H1 (cell line): ENCODE measurements around the gene JADE3. TPM values are rescaled to one million over a fixed set of nuclear protein-coding genes. Genes with fewer than 3 reads are reported as not detected.

ENCODE experiments used
- ATF3 ChIP-seq: IDR thresholded peaks from 2 replicates; pipeline ENCODE4 v1.6.1; 2011; ENCODE audit warnings: low read depth, mild to moderate bottlenecking, low read length; ENCODE audit not compliant: insufficient read depth
- GABPA ChIP-seq: IDR thresholded peaks from 2 replicates; pipeline ENCODE4 v1.6.1; 2011; ENCODE audit warnings: mild to moderate bottlenecking, low read length, moderate library complexity, borderline replicate concordance; ENCODE audit not compliant: insufficient read depth
- HDAC2 ChIP-seq, 2 experiments: fragments of 300-600 bp in 1 of 2; sonication (generic) in 1 of 2; IDR thresholded peaks; 2 replicates each; pipeline ENCODE4 v1.6.1; 2011 to 2012; ENCODE audit warnings: low read depth in 2 of 2, low read length in 2 of 2, mild to moderate bottlenecking in 2 of 2, moderate library complexity in 2 of 2, borderline replicate concordance in 1 of 2, inconsistent platforms in 1 of 2
- NRF1 ChIP-seq: IDR thresholded peaks from 2 replicates; pipeline ENCODE4 v1.6.1; 2011; ENCODE audit warnings: mild to moderate bottlenecking, low read depth, low read length, improper control_type of control experiment
- SAP30 ChIP-seq: fragments of 300-600 bp; sonication (generic); IDR thresholded peaks from 2 replicates; pipeline ENCODE4 v1.7.1; 2012; ENCODE audit warnings: low read length, moderate library complexity, mild to moderate bottlenecking, inconsistent platforms; ENCODE audit not compliant: insufficient read depth, insufficient replicate concordance
- SP4 ChIP-seq: IDR thresholded peaks from 2 replicates; pipeline ENCODE4 v1.6.1; 2012; ENCODE audit warnings: low read length, inconsistent platforms
- SUZ12 ChIP-seq: fragments of 200-600 bp; sonication (generic); IDR thresholded peaks from 2 replicates; pipeline ENCODE4 v1.6.1; 2012; ENCODE audit warnings: mild to moderate bottlenecking, inconsistent platforms, low read length, moderate library complexity, mixed read lengths
- TEAD4 ChIP-seq: IDR thresholded peaks from 2 replicates; pipeline ENCODE4 v1.6.1; 2012; ENCODE audit warnings: low read depth, low read length, inconsistent platforms, mixed read lengths
- polyA plus RNA-seq, 7 experiments: library from polyadenylated mRNA; depleted of rRNA in 3 of 7; stranded (reverse) in 5 of 7; unstranded in 2 of 7; fragments of >200 nt in 5 of 7; fragments of 200-250 nt in 2 of 7; gene quantifications; 1 replicate in 5 of 7; 2 replicates in 1 of 7; 4 replicates in 1 of 7; pipeline versions ENCODE4 v1.2.1 to v1.2.3, GENCODE V29; 2011 to 2013; ENCODE audit warnings: missing spikeins in 2 of 7, mixed read lengths in 2 of 7
- total RNA-seq: library from RNA; stranded (reverse); fragmentation: NEBNext Ultra II Directional; extraction: Animal tissue kit (Norgen Biotek cat#: 25700); gene quantifications from 2 replicates; pipeline ENCODE4 v1.2.1, GENCODE V29; 2021

The JADE3 gene
- total and polyA plus RNA-seq, 2 of the 8 experiments (the other 6 are each of a cell fraction or from before 2014, with no cell fraction given) = 6.9 to 21.5 TPM

GRCh38 chrX:46961574-46962283, 49.5 kb downstream of the JADE3 start (continued):
- TF ChIP-seq SP4 = no peak
- no peak for TF ChIP-seq NRF1
- no peak for TF ChIP-seq HDAC2 (IDR thresholded peaks at IDR 0.05; ENCODE audit: borderline replicate concordance in 1 of 2, low read depth in 2 of 2, low read length in 2 of 2)
- no peak for TF ChIP-seq GABPA
- TF ChIP-seq ATF3 = no peak
- no peak for TF ChIP-seq SAP30
- no peak for TF ChIP-seq TEAD4
- no peak for TF ChIP-seq SUZ12
- TF ChIP-seq, all 59 proteins: peak for 0
